GM10847 (cell line): ENCODE data around the gene DCAF10.

Source experiments
- POLR2A ChIP-seq: IDR thresholded peaks from 2 replicates; pipeline ENCODE4 v1.6.1; 2011; ENCODE audit not compliant: insufficient read length; ENCODE audit errors: extremely low read depth

Gene DCAF10

DNA sequence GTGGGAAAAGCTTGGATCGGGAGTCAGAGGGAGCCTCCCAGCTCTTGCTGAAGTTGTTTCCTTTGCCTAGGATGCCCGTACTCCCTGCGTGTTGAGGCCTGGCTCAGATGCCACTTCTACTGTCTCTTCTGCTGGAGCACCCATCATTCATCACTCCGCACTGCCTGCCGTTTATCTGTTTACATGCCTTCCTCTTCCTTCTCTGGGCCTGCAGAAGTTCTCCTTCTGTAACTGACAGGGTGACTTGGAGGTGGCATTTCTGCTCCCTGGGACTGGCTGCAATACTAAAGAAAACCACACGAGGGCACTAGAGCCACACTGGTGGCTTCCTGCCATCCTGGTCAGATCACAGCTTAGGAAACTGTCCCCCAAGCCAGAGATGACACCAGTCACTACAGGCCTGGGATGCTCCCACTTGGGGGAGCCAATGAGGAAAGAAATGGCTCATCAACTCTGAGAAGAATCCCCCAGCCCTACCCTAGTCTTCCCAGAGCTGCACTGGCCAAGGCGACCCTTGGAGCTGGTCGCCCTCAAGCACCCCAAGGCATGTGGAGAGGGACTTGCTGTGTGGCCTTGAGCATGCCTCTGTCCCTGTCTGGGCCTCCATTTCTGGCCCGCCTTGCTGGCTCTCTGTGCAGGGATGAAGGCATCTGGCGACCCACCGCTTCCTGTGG, 113.0 kb downstream of the DCAF10 start:
- no peak for TF ChIP-seq POLR2A

DNA sequence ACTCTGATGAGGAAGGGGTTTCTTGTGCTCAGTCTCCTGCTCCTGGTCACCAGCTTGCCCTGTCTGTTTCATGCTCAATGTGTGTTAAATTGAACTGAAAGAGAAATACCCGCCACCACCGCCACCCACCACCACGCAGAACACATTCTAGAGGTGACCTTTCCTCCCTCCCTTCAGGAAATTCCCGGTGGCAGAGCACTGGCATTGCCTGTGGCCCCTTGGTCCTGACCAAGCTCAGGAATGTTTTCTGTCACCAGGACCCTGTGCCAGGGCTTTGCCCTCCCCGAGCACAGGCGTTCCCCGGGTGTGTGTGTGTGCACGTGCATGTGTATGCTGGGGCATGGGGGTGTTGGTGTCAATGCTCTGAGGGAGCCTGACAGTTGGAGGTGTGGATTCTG, 113.6 kb downstream of the DCAF10 start:
- no peak for TF ChIP-seq POLR2A

DNA sequence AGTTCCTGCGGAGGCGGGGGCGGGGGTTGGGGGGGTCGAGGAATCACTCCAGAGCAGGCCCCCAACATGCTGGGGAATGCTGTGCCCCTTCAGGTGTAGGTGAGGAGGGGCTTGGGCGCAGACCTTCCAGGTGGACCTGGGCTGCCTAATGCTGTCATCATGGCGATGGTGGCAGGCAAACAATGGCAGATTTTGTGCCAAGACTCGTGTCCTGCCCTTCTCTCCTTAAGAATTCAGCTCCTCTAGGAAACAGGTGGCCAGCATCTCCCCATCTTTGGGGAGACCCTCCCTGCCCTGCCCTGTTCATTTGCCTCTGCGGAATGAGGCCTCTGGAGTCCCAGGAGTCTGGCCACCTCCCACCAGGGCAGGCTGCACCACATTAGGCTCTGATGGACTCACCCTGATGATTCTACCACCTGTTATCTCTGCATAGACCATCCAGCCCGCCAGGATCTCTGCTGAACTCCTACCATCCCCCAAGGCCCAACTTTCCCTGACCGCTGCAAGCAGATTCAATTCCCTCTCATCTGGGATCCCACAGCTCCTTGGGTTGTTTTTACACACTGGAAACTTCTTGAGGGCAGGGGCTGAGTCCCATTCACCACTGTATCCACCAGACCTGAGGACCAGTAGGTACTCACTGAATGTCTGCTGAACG, 114.2 kb downstream of the DCAF10 start:
- TF ChIP-seq POLR2A: no peak

DNA sequence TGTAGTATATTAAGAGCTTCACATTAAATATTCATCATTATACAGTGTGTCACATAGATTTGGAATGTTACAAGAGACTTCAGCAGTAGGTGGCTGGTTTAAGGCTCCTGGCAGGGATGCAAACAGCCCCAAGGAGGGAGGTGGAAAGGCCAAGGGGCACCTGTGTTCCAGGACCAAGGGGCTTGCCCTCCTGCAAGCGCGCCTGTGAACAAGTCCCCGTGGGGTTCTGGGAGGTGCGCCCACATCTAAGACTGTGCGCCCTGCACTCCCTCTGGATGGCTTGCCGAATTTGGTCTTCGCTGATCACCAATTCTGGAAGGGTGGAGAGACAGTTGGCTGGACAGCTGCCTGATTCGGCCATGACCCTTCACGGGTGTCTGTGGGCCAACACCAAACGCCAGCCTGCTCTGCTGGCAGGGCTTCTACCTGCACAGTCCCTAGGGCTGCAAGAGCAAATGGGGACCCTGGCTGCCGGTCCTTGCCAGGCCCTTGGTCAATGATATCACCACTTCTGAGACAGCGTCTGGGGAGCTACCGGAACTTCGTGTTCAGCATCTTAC, 115.4 kb downstream of the DCAF10 start:
- no peak for TF ChIP-seq POLR2A

DNA sequence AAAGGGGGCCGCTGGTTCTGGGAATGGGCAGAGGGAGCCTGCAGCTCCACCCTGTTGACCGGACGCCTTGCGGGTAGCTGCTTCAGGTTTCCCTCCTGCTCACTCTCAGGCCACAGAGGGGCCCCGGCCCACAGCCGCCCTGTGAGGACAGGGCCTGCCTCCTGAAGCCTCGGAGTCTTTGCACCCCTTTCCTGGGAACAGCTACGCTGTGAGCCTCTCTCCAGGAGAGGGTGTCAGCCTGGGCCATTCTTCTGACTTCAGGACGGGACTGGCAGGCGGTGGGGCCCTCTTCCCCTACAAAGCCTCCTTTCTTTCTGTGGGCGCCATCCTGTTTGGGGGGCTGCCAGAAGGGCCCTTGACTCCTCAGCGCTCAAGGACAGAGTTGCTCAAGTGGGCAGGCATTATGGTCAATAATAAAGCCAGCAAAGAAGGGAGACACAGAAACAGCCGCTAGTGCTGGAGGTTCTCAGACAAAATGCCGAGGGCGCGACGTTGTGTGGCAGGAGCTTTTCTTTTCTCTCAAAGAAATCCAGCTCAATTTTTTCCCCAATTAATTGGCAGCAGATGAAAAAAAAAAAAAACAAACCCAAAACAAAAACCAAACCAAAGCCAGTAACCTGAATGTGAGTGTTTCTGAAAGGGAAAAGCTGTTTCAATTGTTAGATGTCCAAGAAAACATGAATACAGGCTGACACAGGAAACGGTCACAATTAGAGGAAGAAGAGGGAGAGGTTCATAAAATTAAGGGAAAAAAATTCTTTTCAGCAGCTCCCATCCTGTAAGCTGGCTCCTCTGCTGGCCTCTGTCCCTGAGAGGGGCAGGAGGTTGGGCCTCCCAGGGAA, 116.1 kb downstream of the DCAF10 start:
- TF ChIP-seq POLR2A: no peak
